ENCODE measurements around the gene STX3. TPM values are rescaled to one million over a fixed set of nuclear protein-coding genes. Genes with fewer than 3 reads are reported as not detected.

Gene STX3
- total and polyA plus RNA-seq, 2 of the 4 experiments (the other 2 are of a cell fraction): 5.0 to 5.4 TPM

DNA sequence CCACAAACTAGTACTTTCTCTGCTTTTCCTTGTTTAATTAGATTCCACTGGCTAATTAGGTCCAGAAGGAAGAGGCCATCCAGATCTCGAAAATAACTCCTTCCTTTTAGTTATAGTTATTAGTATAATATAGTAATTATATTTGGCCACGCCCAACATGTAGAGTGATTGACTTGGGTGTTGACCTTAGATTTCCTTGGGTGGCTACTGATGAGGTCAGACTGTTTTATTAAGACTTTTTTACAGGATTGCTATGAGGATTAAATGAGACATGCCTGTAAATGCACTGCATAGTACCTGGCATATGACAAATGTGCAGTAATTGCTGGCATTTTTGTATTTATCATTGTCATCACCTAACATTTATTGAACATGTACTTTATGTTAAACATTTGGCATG is 26.9 kb downstream of the STX3 start:
- Histone ChIP-seq H2BK5ac (ENCODE audit: low read depth, low read length, poor library complexity, severe bottlenecking) (no peak overlapping the region), H3K4me1 (ENCODE audit: control insufficient read depth, insufficient read depth, low read length) (peaks cover 2% of the 10 kb centered on the region), H4K91ac (ENCODE audit: insufficient read depth, low read depth, low read length) (no peak overlapping the region), H3K23ac (ENCODE audit: low read depth, low read length) (no peak overlapping the region), H2AFZ (replicated peaks; ENCODE audit: low read length, poor library complexity) (no peak overlapping the region), H4K8ac (ENCODE audit: low read depth in 2 of 2, low read length in 2 of 2) (no peak overlapping the region), H3K36me3 (ENCODE audit: control insufficient read depth, insufficient read depth, low read length) (no peaks in the 10 kb centered on the region), H2AK9ac (replicated peaks; ENCODE audit: low read depth, low read length, poor library complexity) (no peak overlapping the region), H3K56ac (ENCODE audit: extremely low read depth, insufficient read depth, low read length) (no peak overlapping the region), H2AK5ac (ENCODE audit: low read depth, low read length) (no peak overlapping the region), H3K14ac (replicated peaks; ENCODE audit: low read depth, low read length) (no peak overlapping the region), H4K5ac (ENCODE audit: low read depth, low read length) (no peak overlapping the region), H3K18ac (ENCODE audit: low read depth, low read length) (no peak overlapping the region), H2BK20ac (ENCODE audit: low read depth, low read length) (no peak overlapping the region), H3K27ac (ENCODE audit: insufficient read depth, low read length) (no peak overlapping the region), H3K9me1 (ENCODE audit: insufficient read depth, low read length) (peaks cover 4% of the 10 kb centered on the region; the same call in 1 of the 2 replicates), H3K79me1 (ENCODE audit: low read depth in 1 of 2, low read length in 2 of 2) (peaks cover 0 to under 1% of the 10 kb centered on the region in 2 experiments; a peak in 1 of 4 replicates), H2BK120ac (ENCODE audit: low read depth, low read length) (no peak overlapping the region), H3K4me3 (ENCODE audit: insufficient read depth, low read depth, low read length) (no peak overlapping the region), H2BK15ac (ENCODE audit: low read depth, low read length) (no peak overlapping the region), H3K27me3 (ENCODE audit: control insufficient read depth, insufficient read depth, low read length) (no peaks in the 10 kb centered on the region), H4K20me1 (ENCODE audit: insufficient read depth, low read length) (no peaks in the 10 kb centered on the region; the same call in 1 of the 2 replicates), H3K9ac (ENCODE audit: low read depth, low read length) (no peak overlapping the region), H3K4ac (ENCODE audit: low read depth, low read length) (no peak overlapping the region), H3K9me3 (ENCODE audit: control insufficient read depth, insufficient read depth, low read length) (no peaks in the 10 kb centered on the region), H3K4me2 (ENCODE audit: low read depth, low read length) (no peak overlapping the region)
- WGBS, 2 experiments (ENCODE audit: extremely low coverage in 2 of 2, insufficient read length in 1 of 2): no CpG with 5 or more reads among the region's 2 CpGs
- intact Hi-C loops (cut with micrococcal nuclease) (no loop called here), dilution Hi-C loops (cut with HindIII; ENCODE audit: low sequenced_read_pairs, unreplicated experiment) (no loop called here), in situ Hi-C loops (cut with MboI; ENCODE audit: low sequenced_read_pairs) (no loop called here)
- no TSS peak for BruUV-seq (replicated peaks)
- ChIA-PET CTCF (no interaction called here), POLR2A (ENCODE audit: unreplicated experiment) (no interaction called here)
- ATAC-seq (ENCODE audit: low read depth): no peak
- no peak for TF ChIP-seq FOS (IDR thresholded peaks at IDR 0.05; ENCODE audit: low read depth, low read length)
- TF ChIP-seq CHD1 (IDR thresholded peaks at IDR 0.05; ENCODE audit: low read depth, low read length): no peak
- TF ChIP-seq BHLHE40 (IDR thresholded peaks at IDR 0.05; ENCODE audit: low read depth, low read length): no peak
- no peak for TF ChIP-seq POLR2A (IDR thresholded peaks at IDR 0.05; ENCODE audit: low read depth, low read length)
- TF ChIP-seq RAD21 (IDR thresholded peaks at IDR 0.05; ENCODE audit: low read length): no peak
- TF ChIP-seq CTCF (conservative IDR thresholded peaks at IDR 0.05; ENCODE audit: low read depth, low read length): no peak
- no peak for DNase-seq
